Neural progenitor cell (in vitro differentiated cells): ENCODE results near the gene TCFL5. TPM values are rescaled to one million over a fixed set of nuclear protein-coding genes. Genes with fewer than 3 reads are reported as not detected.

Experiments
- DNase-seq: peaks from one replicate; pipeline ENCODE4 v3.0.0-alpha.2; 2016; ENCODE audit warnings: low spot score
- H2AFZ ChIP-seq: fragments of 200-600 bp; sonication (generic); replicated peaks from 2 replicates; pipeline ENCODE4 v1.6.1; 2016; ENCODE audit warnings: antibody characterized with exemption
- H3F3A ChIP-seq: fragments of 200-600 bp; sonication (generic); 2 replicates; pipeline ENCODE4 v1.6.1; 2016; ENCODE audit warnings: antibody characterized with exemption, low read depth
- H3K27ac ChIP-seq: fragments of 200-600 bp; sonication (generic); 2 replicates; pipeline ENCODE4 v1.5.1; 2016; ENCODE audit warnings: mild to moderate bottlenecking
- H3K27me3 ChIP-seq: fragments of 200-600 bp; sonication (generic); 2 replicates; pipeline ENCODE4 v1.6.1; 2016; ENCODE audit warnings: mild to moderate bottlenecking, moderate library complexity
- H3K36me3 ChIP-seq: fragments of 200-600 bp; sonication (generic); 2 replicates; pipeline ENCODE4 v1.5.1; 2016
- H3K4me1 ChIP-seq: fragments of 200-600 bp; sonication (generic); 2 replicates; pipeline ENCODE4 v1.6.1; 2016; ENCODE audit warnings: mixed run types
- H3K4me2 ChIP-seq: fragments of 200-600 bp; sonication (generic); 2 replicates; pipeline ENCODE4 v1.6.1; 2016
- H3K4me3 ChIP-seq: fragments of 200-600 bp; sonication (generic); 2 replicates; pipeline ENCODE4 v1.5.1; 2016
- H3K79me2 ChIP-seq: fragments of 200-600 bp; sonication (generic); 2 replicates; pipeline ENCODE4 v1.6.1; 2016; ENCODE audit warnings: low read depth
- H3K9ac ChIP-seq: fragments of 200-600 bp; sonication (generic); 2 replicates; pipeline ENCODE4 v1.6.1; 2016
- H3K9me3 ChIP-seq: fragments of 200-600 bp; sonication (generic); 2 replicates; pipeline ENCODE4 v1.5.1; 2016; ENCODE audit warnings: low read depth
- H4K20me1 ChIP-seq: fragments of 200-600 bp; sonication (generic); 2 replicates; pipeline ENCODE4 v1.6.1; 2016; ENCODE audit warnings: low read depth
- H3K27ac Mint-ChIP-seq: 3 replicates; pipeline ENCODE4 v1.8.0; 2021; ENCODE audit warnings: mixed read lengths
- H3K27me3 Mint-ChIP-seq: 2 replicates; pipeline ENCODE4 v1.8.0; 2022; ENCODE audit warnings: low read depth, mild to moderate bottlenecking, inconsistent platforms, moderate library complexity, mixed read lengths; ENCODE audit not compliant: insufficient read depth
- H3K36me3 Mint-ChIP-seq: 3 replicates; pipeline ENCODE4 v1.8.0; 2021; ENCODE audit warnings: mixed read lengths
- H3K4me1 Mint-ChIP-seq: 3 replicates; pipeline ENCODE4 v1.8.0; 2021; ENCODE audit warnings: mixed read lengths
- H3K4me3 Mint-ChIP-seq: 3 replicates; pipeline ENCODE4 v1.8.0; 2021; ENCODE audit warnings: mild to moderate bottlenecking, moderate library complexity, mixed read lengths
- H3K9me3 Mint-ChIP-seq: 3 replicates; pipeline ENCODE4 v1.8.0; 2020; ENCODE audit warnings: mixed read lengths
- CTCF ChIP-seq: fragments of 200-600 bp; sonication (generic); IDR thresholded peaks from 2 replicates; pipeline ENCODE4 v1.5.1; 2017; ENCODE audit warnings: antibody characterized with exemption, mild to moderate bottlenecking
- EZH2 ChIP-seq: fragments of 200-600 bp; sonication (generic); IDR thresholded peaks from 2 replicates; pipeline ENCODE4 v1.6.1; 2017; ENCODE audit warnings: antibody characterized with exemption, mild to moderate bottlenecking, moderate library complexity
- EZH2phosphoT487 ChIP-seq: fragments of 200-600 bp; sonication (generic); IDR thresholded peaks from 2 replicates; pipeline ENCODE4 v1.6.1; 2017; ENCODE audit warnings: antibody characterized with exemption
- total RNA-seq: library from RNA; depleted of rRNA; stranded (reverse); fragments of >200 nt; gene quantifications from 2 replicates; pipeline ENCODE4 v1.2.3, GENCODE V29; 2015; ENCODE audit warnings: low replicate concordance

TCFL5 gene
- total RNA-seq, 1 donor from 2014 or later: 36.3 TPM

GRCh38 chr20:62844182-62844581 lies 17.4 kb downstream of the TCFL5 start:
- no peak overlapping the region for H3K4me3 Mint-ChIP-seq
- peaks cover 5% of the 10 kb centered on the region for H4K20me1 ChIP-seq
- peaks cover 6% of the 10 kb centered on the region for H3K4me1 ChIP-seq
- H3K4me3 ChIP-seq: no peak overlapping the region
- TF ChIP-seq EZH2 (no peak), CTCF (no peak), EZH2phosphoT487 (no peak)
- no peak overlapping the region for H2AFZ ChIP-seq
- peaks cover 10% of the 10 kb centered on the region for H3F3A ChIP-seq
- no peaks in the 10 kb centered on the region for H3K9me3 ChIP-seq
- no peak overlapping the region for H3K27ac ChIP-seq
- H3K4me1 Mint-ChIP-seq: peaks cover 8% of the 10 kb centered on the region
- no peaks in the 10 kb centered on the region for H3K79me2 ChIP-seq
- no peak overlapping the region for H3K9ac ChIP-seq
- H3K36me3 Mint-ChIP-seq: peaks cover 25% of the 10 kb centered on the region
- H3K9me3 Mint-ChIP-seq: no peaks in the 10 kb centered on the region
- H3K27ac Mint-ChIP-seq: no peak overlapping the region
- no peak for DNase-seq
- H3K36me3 ChIP-seq: no peaks in the 10 kb centered on the region
- H3K4me2 ChIP-seq: no peak overlapping the region
- H3K27me3 Mint-ChIP-seq: peaks cover 2% of the 10 kb centered on the region
- no peaks in the 10 kb centered on the region for H3K27me3 ChIP-seq

- no peak overlapping the region for H2AFZ ChIP-seq
- H3K4me1 ChIP-seq: peaks cover 6% of the 10 kb centered on the region
- no peak overlapping the region for H3K4me2 ChIP-seq
- Mint-ChIP-seq H3K27ac (no peak overlapping the region), H3K9me3 (no peaks in the 10 kb centered on the region), H3K36me3 (peaks cover 25% of the 10 kb centered on the region), H3K4me1 (peaks cover 8% of the 10 kb centered on the region), H3K4me3 (no peak overlapping the region), H3K27me3 (peaks cover 2% of the 10 kb centered on the region)
- no peak overlapping the region for H3K27ac ChIP-seq
- no peaks in the 10 kb centered on the region for H3K36me3 ChIP-seq
- H3K9ac ChIP-seq: no peak overlapping the region
- H3K9me3 ChIP-seq: no peaks in the 10 kb centered on the region
- no peaks in the 10 kb centered on the region for H3K27me3 ChIP-seq
- no peak overlapping the region for H3K4me3 ChIP-seq
- TF ChIP-seq EZH2phosphoT487: no peak
- TF ChIP-seq CTCF: no peak
- no peak for TF ChIP-seq EZH2
- no peaks in the 10 kb centered on the region for H3K79me2 ChIP-seq
- no peak for DNase-seq
- peaks cover 5% of the 10 kb centered on the region for H4K20me1 ChIP-seq
- H3F3A ChIP-seq: peaks cover 10% of the 10 kb centered on the region
Observed at GRCh38 chr20:62843656-62844055, 18.0 kb downstream of the TCFL5 start.

- Mint-ChIP-seq H3K9me3 (no peaks in the 10 kb centered on the region), H3K27ac (no peak overlapping the region), H3K27me3 (peaks cover 2% of the 10 kb centered on the region), H3K4me3 (no peak overlapping the region), H3K4me1 (peaks cover 8% of the 10 kb centered on the region), H3K36me3 (peaks cover 22% of the 10 kb centered on the region)
- Histone ChIP-seq H3K36me3 (no peaks in the 10 kb centered on the region), H3K9me3 (no peaks in the 10 kb centered on the region), H3F3A (peaks cover 10% of the 10 kb centered on the region), H3K9ac (no peak overlapping the region), H4K20me1 (peaks cover 5% of the 10 kb centered on the region), H3K27me3 (no peaks in the 10 kb centered on the region), H3K4me2 (no peak overlapping the region), H3K4me1 (peaks cover 6% of the 10 kb centered on the region), H2AFZ (no peak overlapping the region), H3K79me2 (no peaks in the 10 kb centered on the region), H3K4me3 (no peak overlapping the region), H3K27ac (no peak overlapping the region)
- TF ChIP-seq CTCF: no peak
- no peak for TF ChIP-seq EZH2phosphoT487
- no peak for DNase-seq
Observed at GRCh38 chr20:62841705-62842212, 19.9 kb downstream of the TCFL5 start.
